SK-N-MC (cell line): ENCODE measurements around the gene HAND2.

Experiments used
- EZH2 ChIP-seq: fragments of 200-600 bp; sonication (generic); IDR thresholded peaks from one replicate; pipeline ENCODE4 v1.6.1; 2017; ENCODE audit warnings: antibody characterized with exemption
- POLR2AphosphoS5 ChIP-seq: IDR thresholded peaks from 2 replicates; pipeline ENCODE4 v1.6.1; 2012; ENCODE audit warnings: mild to moderate bottlenecking, low read depth, low read length, borderline replicate concordance

DNA sequence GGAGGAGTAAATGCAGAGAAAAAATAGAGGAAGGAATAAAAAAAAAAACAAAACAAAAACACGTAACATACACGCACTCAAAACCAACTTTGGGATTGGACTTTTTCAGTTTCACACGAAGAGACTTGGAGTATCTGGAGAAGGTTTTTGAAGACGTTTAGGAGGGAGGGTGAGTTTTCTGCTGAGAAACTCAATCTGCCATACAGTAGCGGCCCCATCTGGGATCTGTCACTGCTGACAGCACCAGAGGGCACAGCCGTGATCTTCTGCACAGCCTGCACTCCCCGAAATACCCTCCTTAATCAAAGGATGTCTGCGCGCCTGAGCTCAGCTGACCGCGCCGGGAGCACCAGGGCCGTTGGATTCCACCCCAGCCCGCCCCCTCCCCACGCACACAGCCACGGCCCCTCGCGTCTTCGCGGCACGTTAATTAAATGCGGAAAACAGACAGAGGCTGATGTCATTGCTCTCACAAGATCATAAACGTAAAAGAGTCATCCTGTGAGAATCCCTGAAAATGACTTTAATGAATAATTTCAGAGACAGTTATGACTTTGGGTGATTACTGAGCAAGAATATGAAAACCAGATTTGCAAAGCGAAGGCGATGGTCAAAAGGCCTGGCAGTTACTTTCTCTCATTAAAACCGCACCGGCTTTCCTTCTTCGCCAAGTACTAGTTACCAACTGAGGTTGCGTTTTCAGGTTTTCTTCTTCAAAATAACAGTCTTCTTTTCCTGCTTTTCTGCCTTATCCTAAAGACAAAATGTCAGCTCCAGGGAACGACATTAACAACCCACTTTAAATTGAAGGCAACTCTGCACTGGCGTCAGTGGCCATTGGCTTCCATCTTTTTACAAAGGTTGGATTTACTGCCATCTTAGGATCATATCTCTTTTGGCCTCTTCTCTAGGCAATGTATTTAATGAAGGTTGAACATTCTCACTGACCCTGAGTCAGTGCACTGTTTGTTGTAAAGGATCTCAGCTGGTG, 10.6 kb downstream of the HAND2 start:
- no peak for TF ChIP-seq POLR2AphosphoS5
- no peak for TF ChIP-seq EZH2
